ENCODE data around the gene AEBP1. TPM values are rescaled to one million over a fixed set of nuclear protein-coding genes. Genes with fewer than 3 reads are reported as not detected.

AEBP1 gene
- total and polyA plus RNA-seq, 2 experiments from 2014 or later: 15.1 to 42.0 TPM

DNA sequence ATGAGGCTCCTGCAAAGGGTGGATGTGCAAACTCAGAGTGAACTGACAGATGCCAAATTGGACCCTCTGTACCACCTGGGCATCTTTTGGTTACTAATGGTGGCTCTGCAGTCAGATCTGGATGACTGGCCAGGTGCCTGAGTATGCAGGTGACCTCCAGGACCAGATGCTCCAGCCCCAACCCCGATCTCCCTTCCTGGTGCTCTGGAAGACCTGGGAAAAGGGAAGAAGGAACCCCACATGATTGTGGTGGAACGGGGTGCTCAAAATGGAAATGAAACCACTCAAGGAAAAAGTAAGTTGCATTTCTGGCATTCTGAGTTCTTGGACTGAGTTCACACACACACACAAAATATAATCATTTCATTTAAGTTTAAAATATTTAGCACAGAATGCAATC lies 9.8 kb upstream of the AEBP1 start:
- no peaks in the 10 kb centered on the region for H3K9me2 ChIP-seq (ENCODE audit: insufficient read depth)
- H3K36me3 Mint-ChIP-seq (ENCODE audit: low read depth): no peaks in the 10 kb centered on the region
- no peaks in the 10 kb centered on the region for H3K27me3 ChIP-seq (ENCODE audit: insufficient read depth)
- no peak overlapping the region for H3K4me3 ChIP-seq
- H3K36me3 ChIP-seq (ENCODE audit: insufficient read depth): no peaks in the 10 kb centered on the region
- H3K79me2 ChIP-seq (replicated peaks; ENCODE audit: insufficient read depth): no peaks in the 10 kb centered on the region
- ATAC-seq (no peak), DNase-seq (ENCODE audit: low spot score) (no peak)
- no peak overlapping the region for H3K4me3 Mint-ChIP-seq
- H3K27me3 Mint-ChIP-seq (ENCODE audit: insufficient read depth, low read depth, poor library complexity): peaks cover 17% of the 10 kb centered on the region
- no peak overlapping the region for H3K27ac Mint-ChIP-seq
- no peak overlapping the region for H2AFZ ChIP-seq
- H3F3A ChIP-seq (replicated peaks; ENCODE audit: low read depth): no peaks in the 10 kb centered on the region
- TF ChIP-seq ZNF331 (CRISPR knock-in tag; IDR thresholded peaks at IDR 0.05; ENCODE audit: low read depth) (no peak), EZH2 (IDR thresholded peaks at IDR 0.05; ENCODE audit: low read depth, unreplicated experiment) (no peak), POLR2AphosphoS5 (IDR thresholded peaks at IDR 0.05; ENCODE audit: low read depth) (no peak), NANOG (IDR thresholded peaks at IDR 0.05; ENCODE audit: borderline replicate concordance) (no peak), CREB1 (CRISPR knock-in tag; IDR thresholded peaks at IDR 0.05; ENCODE audit: low read depth) (no peak)
- H3K4me2 ChIP-seq: no peak overlapping the region
- peaks cover 4% of the 10 kb centered on the region; the same call in 2 of the 3 replicates for H3K4me1 Mint-ChIP-seq
- H3K9me3 Mint-ChIP-seq: no peaks in the 10 kb centered on the region
- no peaks in the 10 kb centered on the region for H3K4me1 ChIP-seq (ENCODE audit: insufficient read depth)
- H4K20me1 ChIP-seq (replicated peaks; ENCODE audit: insufficient read depth): no peaks in the 10 kb centered on the region
- H3K27ac ChIP-seq (ENCODE audit: low read depth): no peak overlapping the region

GRCh38 chr7:44094883-44095592 lies 9.1 kb upstream of the AEBP1 start:
- no peaks in the 10 kb centered on the region for H3F3A ChIP-seq (replicated peaks; ENCODE audit: low read depth)
- H3K4me3 ChIP-seq: no peak overlapping the region
- TF ChIP-seq CREB1 (CRISPR knock-in tag; IDR thresholded peaks at IDR 0.05; ENCODE audit: low read depth): no peak
- TF ChIP-seq, protein P1, sequence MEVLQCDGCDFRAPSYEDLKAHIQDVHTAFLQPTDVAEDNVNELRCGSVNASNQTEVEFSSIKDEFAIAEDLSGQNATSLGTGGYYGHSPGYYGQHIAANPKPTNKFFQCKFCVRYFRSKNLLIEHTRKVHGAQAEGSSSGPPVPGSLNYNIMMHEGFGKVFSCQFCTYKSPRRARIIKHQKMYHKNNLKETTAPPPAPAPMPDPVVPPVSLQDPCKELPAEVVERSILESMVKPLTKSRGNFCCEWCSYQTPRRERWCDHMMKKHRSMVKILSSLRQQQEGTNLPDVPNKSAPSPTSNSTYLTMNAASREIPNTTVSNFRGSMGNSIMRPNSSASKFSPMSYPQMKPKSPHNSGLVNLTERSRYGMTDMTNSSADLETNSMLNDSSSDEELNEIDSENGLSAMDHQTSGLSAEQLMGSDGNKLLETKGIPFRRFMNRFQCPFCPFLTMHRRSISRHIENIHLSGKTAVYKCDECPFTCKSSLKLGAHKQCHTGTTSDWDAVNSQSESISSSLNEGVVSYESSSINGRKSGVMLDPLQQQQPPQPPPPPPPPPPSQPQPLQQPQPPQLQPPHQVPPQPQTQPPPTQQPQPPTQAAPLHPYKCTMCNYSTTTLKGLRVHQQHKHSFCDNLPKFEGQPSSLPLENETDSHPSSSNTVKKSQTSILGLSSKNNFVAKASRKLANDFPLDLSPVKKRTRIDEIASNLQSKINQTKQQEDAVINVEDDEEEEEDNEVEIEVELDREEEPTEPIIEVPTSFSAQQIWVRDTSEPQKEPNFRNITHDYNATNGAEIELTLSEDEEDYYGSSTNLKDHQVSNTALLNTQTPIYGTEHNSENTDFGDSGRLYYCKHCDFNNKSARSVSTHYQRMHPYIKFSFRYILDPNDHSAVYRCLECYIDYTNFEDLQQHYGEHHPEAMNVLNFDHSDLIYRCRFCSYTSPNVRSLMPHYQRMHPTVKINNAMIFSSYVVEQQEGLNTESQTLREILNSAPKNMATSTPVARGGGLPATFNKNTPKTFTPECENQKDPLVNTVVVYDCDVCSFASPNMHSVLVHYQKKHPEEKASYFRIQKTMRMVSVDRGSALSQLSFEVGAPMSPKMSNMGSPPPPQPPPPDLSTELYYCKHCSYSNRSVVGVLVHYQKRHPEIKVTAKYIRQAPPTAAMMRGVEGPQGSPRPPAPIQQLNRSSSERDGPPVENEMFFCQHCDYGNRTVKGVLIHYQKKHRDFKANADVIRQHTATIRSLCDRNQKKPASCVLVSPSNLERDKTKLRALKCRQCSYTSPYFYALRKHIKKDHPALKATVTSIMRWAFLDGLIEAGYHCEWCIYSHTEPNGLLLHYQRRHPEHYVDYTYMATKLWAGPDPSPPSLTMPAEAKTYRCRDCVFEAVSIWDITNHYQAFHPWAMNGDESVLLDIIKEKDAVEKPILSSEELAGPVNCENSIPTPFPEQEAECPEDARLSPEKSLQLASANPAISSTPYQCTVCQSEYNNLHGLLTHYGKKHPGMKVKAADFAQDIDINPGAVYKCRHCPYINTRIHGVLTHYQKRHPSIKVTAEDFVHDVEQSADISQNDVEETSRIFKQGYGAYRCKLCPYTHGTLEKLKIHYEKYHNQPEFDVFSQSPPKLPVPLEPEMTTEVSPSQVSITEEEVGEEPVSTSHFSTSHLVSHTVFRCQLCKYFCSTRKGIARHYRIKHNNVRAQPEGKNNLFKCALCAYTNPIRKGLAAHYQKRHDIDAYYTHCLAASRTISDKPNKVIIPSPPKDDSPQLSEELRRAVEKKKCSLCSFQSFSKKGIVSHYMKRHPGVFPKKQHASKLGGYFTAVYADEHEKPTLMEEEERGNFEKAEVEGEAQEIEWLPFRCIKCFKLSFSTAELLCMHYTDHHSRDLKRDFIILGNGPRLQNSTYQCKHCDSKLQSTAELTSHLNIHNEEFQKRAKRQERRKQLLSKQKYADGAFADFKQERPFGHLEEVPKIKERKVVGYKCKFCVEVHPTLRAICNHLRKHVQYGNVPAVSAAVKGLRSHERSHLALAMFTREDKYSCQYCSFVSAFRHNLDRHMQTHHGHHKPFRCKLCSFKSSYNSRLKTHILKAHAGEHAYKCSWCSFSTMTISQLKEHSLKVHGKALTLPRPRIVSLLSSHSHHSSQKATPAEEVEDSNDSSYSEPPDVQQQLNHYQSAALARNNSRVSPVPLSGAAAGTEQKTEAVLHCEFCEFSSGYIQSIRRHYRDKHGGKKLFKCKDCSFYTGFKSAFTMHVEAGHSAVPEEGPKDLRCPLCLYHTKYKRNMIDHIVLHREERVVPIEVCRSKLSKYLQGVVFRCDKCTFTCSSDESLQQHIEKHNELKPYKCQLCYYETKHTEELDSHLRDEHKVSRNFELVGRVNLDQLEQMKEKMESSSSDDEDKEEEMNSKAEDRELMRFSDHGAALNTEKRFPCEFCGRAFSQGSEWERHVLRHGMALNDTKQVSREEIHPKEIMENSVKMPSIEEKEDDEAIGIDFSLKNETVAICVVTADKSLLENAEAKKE (CRISPR knock-in tag; IDR thresholded peaks at IDR 0.05): no peak
- H2AFZ ChIP-seq: no peak overlapping the region
- Mint-ChIP-seq H3K9me3 (no peaks in the 10 kb centered on the region), H3K27ac (no peak overlapping the region), H3K27me3 (ENCODE audit: insufficient read depth, low read depth, poor library complexity) (peaks cover 17% of the 10 kb centered on the region), H3K36me3 (ENCODE audit: low read depth) (no peaks in the 10 kb centered on the region), H3K4me1 (peaks cover 8% of the 10 kb centered on the region), H3K4me3 (no peak overlapping the region)
- DNase-seq (ENCODE audit: low spot score) (no peak), ATAC-seq (no peak)
- H3K36me3 ChIP-seq (ENCODE audit: insufficient read depth): no peaks in the 10 kb centered on the region
- no peaks in the 10 kb centered on the region for H3K9me2 ChIP-seq (ENCODE audit: insufficient read depth)
- no peaks in the 10 kb centered on the region for H4K20me1 ChIP-seq (replicated peaks; ENCODE audit: insufficient read depth)
- no peaks in the 10 kb centered on the region for H3K79me2 ChIP-seq (replicated peaks; ENCODE audit: insufficient read depth)
- no peak overlapping the region for H3K27ac ChIP-seq (ENCODE audit: low read depth)
- H3K27me3 ChIP-seq (ENCODE audit: insufficient read depth): no peaks in the 10 kb centered on the region
- no peaks in the 10 kb centered on the region for H3K4me1 ChIP-seq (ENCODE audit: insufficient read depth)
- H3K4me2 ChIP-seq: no peak overlapping the region
